Epithelial cell of prostate (primary cell): ENCODE results near the gene OGFR.

Experiments
- DNase-seq: peaks from one replicate; pipeline ENCODE4 v3.0.0-alpha.2; 2011; ENCODE audit warnings: low read depth, low spot score
- H3K27ac ChIP-seq: fragments of 450-650 bp; 2 replicates; pipeline ENCODE4 v1.5.1; 2017; ENCODE audit warnings: mild to moderate bottlenecking

Gene OGFR

GRCh38 chr20:62769346-62770071 is 35.1 kb upstream of the OGFR start:
- no peak overlapping the region for H3K27ac ChIP-seq
- no peak for DNase-seq

GRCh38 chr20:62770111-62770910 is 34.3 kb upstream of the OGFR start:
- no peak for DNase-seq
- H3K27ac ChIP-seq = no peak overlapping the region

- H3K27ac ChIP-seq = no peak overlapping the region
- no peak for DNase-seq
Observed at GRCh38 chr20:62770916-62771315, 33.7 kb upstream of the OGFR start.

GRCh38 chr20:62771396-62772102 is 33.1 kb upstream of the OGFR start:
- DNase-seq = no peak
- no peak overlapping the region for H3K27ac ChIP-seq

GRCh38 chr20:62772103-62772611 is 32.5 kb upstream of the OGFR start:
- no peak for DNase-seq
- H3K27ac ChIP-seq = no peak overlapping the region

- no peak for DNase-seq
- H3K27ac ChIP-seq = no peak overlapping the region
Observed at GRCh38 chr20:62772619-62772989, 32.0 kb upstream of the OGFR start.

- DNase-seq = no peak
- no peak overlapping the region for H3K27ac ChIP-seq
Observed at GRCh38 chr20:62772990-62773844, 31.4 kb upstream of the OGFR start.

- H3K27ac ChIP-seq = no peak overlapping the region
Observed at GRCh38 chr20:62773845-62774714, 30.6 kb upstream of the OGFR start.

GRCh38 chr20:62774762-62775161 is 29.9 kb upstream of the OGFR start:
- H3K27ac ChIP-seq = no peak overlapping the region
- DNase-seq = no peak

More at GRCh38 chr20:62773845-62774714, 30.6 kb upstream of the OGFR start:
- DNase-seq = no peak

- no peak for DNase-seq
- no peak overlapping the region for H3K27ac ChIP-seq
Observed at GRCh38 chr20:62775206-62775605, 29.4 kb upstream of the OGFR start.

GRCh38 chr20:62776035-62776691 is 28.5 kb upstream of the OGFR start:
- DNase-seq = no peak
- H3K27ac ChIP-seq = no peak overlapping the region

- no peak overlapping the region for H3K27ac ChIP-seq
- DNase-seq = no peak
Observed at GRCh38 chr20:62776692-62777527, 27.7 kb upstream of the OGFR start.

GRCh38 chr20:62777528-62777830 is 27.2 kb upstream of the OGFR start:
- no peak for DNase-seq
- no peak overlapping the region for H3K27ac ChIP-seq

- H3K27ac ChIP-seq = no peak overlapping the region
Observed at GRCh38 chr20:62778058-62778457, 26.6 kb upstream of the OGFR start.

GRCh38 chr20:62778601-62779416 is 25.8 kb upstream of the OGFR start:
- no peak for DNase-seq

More at GRCh38 chr20:62778058-62778457, 26.6 kb upstream of the OGFR start:
- no peak for DNase-seq

GRCh38 chr20:62779417-62779685 is 25.3 kb upstream of the OGFR start:
- DNase-seq = no peak
- H3K27ac ChIP-seq = no peak overlapping the region

More at GRCh38 chr20:62778601-62779416, 25.8 kb upstream of the OGFR start:
- no peak overlapping the region for H3K27ac ChIP-seq

GRCh38 chr20:62780204-62780603 is 24.4 kb upstream of the OGFR start:
- DNase-seq = no peak
- no peak overlapping the region for H3K27ac ChIP-seq
